GM12891 (cell line): ENCODE data around the gene BRSK2.

ENCODE experiments used
- PAX5 ChIP-seq: IDR thresholded peaks from 2 replicates; pipeline ENCODE4 v1.6.1; 2011; ENCODE audit warnings: low read length, moderate library complexity, mild to moderate bottlenecking; ENCODE audit not compliant: insufficient read depth, severe bottlenecking
- POLR2A ChIP-seq: IDR thresholded peaks from 2 replicates; pipeline ENCODE4 v1.6.1; 2011; ENCODE audit warnings: low read depth, low read length, control low read depth
- POLR2AphosphoS5 ChIP-seq: IDR thresholded peaks from 2 replicates; pipeline ENCODE4 v1.6.1; 2011; ENCODE audit warnings: low read depth, low read length, control low read depth
- POU2F2 ChIP-seq: IDR thresholded peaks from 2 replicates; pipeline ENCODE4 v1.6.1; 2011; ENCODE audit warnings: low read depth, mild to moderate bottlenecking, control low read depth, low read length, moderate library complexity
- SPI1 ChIP-seq: IDR thresholded peaks from 2 replicates; pipeline ENCODE4 v1.6.1; 2011; ENCODE audit warnings: low read depth, low read length, control low read depth
- TAF1 ChIP-seq: IDR thresholded peaks from 2 replicates; pipeline ENCODE4 v1.6.1; 2011; ENCODE audit warnings: low read depth, low read length, control low read depth

DNA sequence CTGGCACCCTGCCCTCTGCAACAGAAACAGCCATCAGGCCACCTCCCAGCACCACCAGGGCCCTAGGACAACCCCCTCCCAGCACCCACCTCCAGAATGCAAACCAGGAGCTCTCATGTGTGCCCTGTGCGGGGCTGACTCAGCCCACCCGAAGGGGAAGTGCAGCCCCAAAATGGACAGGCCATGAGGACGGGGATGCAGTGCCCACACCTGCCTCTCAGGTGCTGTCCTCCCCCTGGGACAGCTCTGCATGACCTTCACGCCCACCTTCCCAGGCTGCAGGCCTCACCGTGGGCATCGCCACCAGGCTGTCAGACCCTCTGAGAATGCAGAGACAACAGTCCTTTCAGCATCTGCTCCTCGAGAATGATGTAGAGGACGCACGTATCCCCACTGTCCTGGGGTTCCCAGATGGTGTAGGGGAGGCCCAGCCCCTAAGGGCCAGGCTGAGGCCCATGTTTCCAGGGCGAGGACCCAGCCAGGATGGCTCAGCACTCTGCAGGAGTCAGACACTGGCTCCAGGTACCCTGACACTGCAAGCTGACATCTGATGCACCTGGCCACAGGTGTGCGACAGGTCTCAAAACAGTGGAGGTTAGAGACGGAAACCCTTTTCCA, 83.4 kb downstream of the BRSK2 start:
- no peak for TF ChIP-seq SPI1
- no peak for TF ChIP-seq POU2F2
- no peak for TF ChIP-seq POLR2A
- no peak for TF ChIP-seq TAF1
- TF ChIP-seq POLR2AphosphoS5: no peak
- TF ChIP-seq PAX5: no peak
